GM19372 (cell line): ENCODE results near the gene KIZ.
"Not testable (repeated sequence)": the region's sequence is repeated elsewhere in the genome, so short reads cannot be mapped to it uniquely, and the experiment has no call there.

Experiments
- ATAC-seq: cut with Tn5 transposase; IDR thresholded peaks from one replicate; pipeline ENCODE4 v1.9.1; 2021; ENCODE audit warnings: mild to moderate bottlenecking, low read depth, moderate library complexity; ENCODE audit not compliant: unreplicated experiment

KIZ gene

GRCh38 chr20:21244808-21245207 lies 118.9 kb downstream of the KIZ start:
- no peak for ATAC-seq

DNA sequence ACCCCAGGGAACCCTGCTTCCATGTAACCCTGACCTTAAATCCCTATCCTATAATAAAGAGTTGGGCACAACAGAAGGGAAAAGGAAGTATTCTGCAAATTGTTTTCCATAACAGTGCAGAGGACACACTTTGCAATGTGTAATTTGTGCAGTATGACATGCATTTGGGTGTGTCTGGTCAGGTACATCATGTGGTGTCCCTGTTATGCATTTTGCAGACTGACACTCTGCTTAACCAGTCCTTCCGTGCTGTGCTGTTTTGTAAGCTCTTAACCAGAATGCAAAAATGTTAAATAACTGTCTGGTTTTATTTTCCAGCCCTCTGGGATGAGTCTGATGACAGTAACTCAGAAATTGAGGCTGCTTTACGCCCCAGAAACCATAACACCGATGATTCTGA lies 120.3 kb downstream of the KIZ start:
- ATAC-seq = no peak

DNA sequence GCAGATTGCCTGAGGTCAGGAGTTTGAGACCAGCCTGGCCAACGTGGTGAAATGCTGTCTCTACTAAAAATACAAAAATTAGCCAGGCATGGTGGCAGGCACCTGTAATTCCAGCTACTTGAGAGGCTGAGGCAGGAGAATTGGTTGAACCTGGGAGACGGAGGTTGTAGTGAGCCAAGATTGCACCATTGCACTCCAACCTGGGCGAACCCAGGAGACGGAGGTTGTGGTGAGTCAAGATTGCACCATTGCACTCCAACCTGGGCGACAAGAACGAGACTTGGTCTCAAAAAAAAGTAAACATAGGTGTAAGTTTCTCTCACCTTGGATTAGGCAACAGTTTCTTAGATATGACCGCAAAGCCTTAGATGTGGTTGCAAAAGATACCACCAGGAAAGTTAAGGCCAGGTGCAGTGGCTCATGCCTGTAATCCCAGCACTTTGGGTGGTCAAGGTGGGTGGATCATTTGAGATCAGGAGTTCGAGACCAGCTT lies 121.8 kb downstream of the KIZ start:
- not testable (repeated sequence) for ATAC-seq

DNA sequence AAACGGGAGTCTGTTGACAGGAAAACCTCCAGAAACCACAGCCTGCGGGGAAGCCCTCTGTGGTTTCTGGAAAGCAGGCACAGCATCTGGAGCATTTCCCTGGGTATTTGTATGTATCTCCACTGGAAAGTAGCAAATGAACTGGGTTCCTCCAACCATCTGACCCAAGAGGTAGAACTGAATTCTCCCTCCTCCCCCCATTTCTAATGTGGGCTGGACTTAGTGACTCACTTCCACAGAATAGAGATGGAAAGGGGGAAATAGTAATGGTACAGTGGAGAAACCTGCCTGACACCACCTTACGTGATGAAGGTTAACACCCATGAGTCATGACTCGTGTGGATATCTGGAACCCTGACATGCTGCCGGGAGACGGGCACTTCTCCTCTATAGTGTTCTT lies 125.4 kb downstream of the KIZ start:
- ATAC-seq = no peak

GRCh38 chr20:21257192-21257591 lies 131.3 kb downstream of the KIZ start:
- no peak for ATAC-seq

DNA sequence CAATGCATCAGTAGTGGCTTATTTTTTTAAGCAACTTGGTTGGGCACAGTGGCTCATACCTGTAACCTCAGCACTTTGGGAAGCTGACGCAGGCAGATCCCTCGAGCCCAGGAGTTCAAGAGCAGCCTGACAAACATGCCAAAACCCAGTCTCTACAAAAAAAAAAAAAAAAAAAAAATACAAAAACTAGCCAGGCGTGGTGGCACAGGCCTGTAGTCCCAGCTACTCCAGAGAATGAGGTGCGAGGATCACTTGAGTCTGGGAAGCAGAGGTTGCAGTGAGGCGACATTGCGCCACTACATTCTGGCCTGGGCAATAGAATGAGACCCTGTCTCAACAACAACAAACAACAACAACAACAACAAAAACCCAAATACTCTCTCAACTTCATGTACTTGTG lies 132.5 kb downstream of the KIZ start:
- no peak for ATAC-seq

DNA sequence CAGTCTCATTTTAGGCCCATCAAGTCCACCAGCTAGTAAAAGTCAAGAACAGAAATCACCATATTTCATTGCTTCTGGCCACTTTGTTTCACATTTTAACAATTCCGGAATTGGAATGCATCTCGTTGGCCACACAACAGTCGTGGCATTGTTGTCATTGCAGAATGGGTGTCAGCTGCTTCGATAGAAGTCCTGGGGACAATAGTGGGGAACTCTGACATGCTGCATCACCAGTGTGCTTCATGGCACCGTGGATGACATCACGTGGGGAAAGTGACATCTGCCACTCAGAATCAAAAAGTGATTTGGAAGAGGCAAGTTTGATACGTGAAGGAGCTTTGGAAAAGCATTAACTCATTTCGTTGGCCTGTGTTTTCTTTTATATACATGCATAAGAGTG lies 133.5 kb downstream of the KIZ start:
- ATAC-seq = no peak

GRCh38 chr20:21262812-21263211 lies 136.9 kb downstream of the KIZ start:
- ATAC-seq = no peak

DNA sequence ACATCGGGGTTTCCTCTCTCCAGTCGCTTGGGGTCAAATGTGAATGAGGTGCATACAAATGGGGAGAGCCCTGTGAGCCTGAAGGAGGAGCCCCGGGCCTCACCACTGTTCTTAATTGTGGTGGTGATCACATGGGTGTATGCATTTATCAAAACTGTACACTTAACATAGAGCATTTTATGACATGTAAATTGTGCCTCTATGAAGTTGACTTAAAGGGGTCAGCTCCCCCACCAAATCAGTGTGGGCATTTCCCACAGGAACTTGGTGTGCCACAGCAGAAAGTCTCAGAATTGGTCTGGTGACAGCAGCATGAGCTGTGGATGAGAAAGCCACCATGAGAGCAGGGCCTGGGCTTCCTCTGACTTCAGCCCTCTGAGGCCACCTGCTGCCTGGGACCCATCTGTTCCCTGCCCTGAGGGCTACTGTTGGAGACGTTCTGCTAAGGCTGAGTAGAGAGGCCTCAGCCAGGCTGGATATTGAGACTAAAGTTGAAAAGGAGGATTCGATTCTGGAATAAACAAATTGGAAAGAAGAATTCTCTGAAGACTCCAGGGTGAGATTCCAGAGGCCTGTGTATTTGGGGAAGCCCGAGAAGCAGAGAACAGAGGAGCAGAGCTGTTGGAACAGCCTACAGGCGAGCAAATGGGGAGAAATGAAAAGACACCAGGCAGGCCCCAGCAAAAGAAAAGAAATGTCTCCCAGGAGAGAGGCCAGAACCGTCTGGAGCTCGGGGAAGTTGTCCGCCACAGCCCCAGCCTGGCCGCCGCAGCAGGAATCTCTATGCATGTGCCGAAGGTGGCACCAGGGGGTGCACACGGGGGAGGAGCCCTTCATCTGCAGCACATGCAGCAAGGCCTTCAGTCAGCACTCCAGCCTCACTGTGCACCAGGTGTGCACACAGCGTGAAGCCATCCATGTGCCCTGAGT lies 139.6 kb downstream of the KIZ start:
- ATAC-seq = no peak

GRCh38 chr20:21266191-21266536 lies 140.3 kb downstream of the KIZ start:
- ATAC-seq = no peak

DNA sequence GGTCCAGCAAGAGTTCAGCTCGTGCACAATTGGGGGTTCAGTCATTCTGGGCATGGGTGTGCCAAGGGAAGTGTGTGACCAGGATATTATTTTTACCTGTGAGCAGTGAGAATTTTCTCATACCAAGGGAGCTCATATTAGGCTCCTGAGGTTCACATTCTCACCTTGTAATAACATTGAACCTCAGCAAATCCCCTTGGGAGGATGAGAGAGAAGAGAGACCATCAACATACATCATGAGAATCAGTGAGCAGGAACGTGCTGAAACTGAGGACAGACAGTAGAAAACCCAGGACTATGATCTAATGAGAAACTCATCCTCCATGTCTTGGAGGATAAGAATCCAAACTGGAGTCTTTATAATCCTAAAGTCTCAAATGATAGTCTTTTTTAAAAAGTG lies 143.9 kb downstream of the KIZ start:
- ATAC-seq = no peak

DNA sequence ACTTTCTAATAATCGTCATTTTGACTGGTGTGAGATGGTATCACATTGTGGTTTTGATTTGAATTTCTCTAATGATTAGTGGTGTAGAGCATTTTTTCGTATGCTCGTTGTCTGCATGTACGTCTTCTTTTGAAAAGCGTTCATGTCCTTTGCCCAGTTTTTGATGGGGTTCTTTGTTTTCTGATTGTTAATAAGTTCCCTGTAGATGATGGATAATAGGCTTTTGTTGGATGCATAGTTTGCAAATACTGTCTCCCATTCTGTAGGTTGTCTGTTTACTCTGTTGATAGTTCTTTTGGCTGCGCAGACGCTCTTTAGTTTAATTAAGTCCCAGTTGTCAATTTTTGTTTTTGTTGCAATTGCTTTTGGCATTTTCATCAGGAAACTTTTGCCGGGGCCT lies 144.9 kb downstream of the KIZ start:
- ATAC-seq = no peak

DNA sequence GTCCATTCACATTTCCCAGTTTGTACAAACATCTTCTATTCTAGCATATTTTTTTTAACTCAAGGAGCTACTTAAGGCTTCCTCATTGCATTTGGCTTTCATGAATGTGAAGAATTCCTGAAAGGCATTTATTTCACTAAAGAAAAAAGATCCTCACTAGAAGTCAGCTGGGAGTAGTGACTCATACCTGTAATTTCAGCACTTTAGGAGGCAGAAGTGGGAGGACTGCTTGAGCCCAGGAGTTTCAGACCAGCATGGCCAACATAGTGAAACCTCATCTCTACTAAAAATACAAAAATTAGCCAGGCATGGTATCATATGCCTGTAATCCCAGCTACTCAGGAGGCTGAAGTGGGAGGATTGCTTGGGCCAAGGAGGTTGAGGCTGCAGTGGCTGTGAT lies 146.4 kb downstream of the KIZ start:
- no peak for ATAC-seq

GRCh38 chr20:21272679-21273078 lies 146.8 kb downstream of the KIZ start:
- ATAC-seq = no peak

GRCh38 chr20:21273755-21274386 lies 148.0 kb downstream of the KIZ start:
- ATAC-seq = no peak

- no peak for ATAC-seq
These were observed 152.9 kb downstream of the KIZ start for GRCh38 chr20:21278829-21279228.

DNA sequence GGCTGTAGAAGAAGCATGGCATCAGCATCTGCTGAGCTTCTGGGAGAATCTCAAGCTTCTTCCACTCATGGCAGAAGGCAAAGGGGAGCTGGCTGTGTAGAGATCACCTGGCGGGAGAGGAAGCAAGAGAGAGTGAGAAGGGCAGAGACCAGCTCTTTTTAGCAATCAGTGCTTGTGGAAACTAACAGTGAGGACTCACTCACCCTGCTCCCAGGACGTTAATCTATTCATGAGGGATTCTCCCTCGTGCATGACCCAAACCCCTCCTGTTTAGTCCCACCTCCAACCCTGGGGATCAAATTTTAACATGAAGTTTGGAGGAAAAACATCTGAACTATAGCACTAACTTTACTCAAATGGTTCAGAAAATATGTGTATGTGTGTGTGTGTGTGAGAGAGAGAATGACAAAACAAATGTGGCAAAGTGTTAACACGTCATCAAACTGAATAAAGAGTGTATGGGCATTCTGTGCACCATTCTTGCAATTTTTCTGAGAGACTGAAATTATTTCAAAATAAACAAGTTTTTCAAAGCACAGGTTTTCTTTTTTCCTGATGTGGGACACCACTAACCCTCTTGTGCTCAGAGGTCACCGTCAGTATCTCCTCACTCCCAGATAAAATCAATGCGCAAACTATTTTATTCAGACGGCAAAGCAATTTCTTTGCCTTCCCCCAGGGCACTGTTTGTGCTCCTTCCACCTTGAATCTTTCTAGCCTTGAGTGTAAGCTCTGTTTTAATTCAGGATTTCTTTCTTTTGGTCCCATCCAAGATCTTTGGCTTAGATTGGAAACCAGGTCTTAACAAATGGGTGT lies 154.0 kb downstream of the KIZ start:
- no peak for ATAC-seq

GRCh38 chr20:21280522-21281016 lies 154.7 kb downstream of the KIZ start:
- ATAC-seq = no peak

- ATAC-seq = no peak
These were observed 160.9 kb downstream of the KIZ start for GRCh38 chr20:21286775-21287174.

- ATAC-seq = no peak
These were observed 162.9 kb downstream of the KIZ start for GRCh38 chr20:21288587-21289370.
